OCI-LY3 (cell line): ENCODE data around the gene CFD.

Experiments
- CTCF ChIP-seq: fragments of 200-600, 300-600 bp; sonication (generic); IDR thresholded peaks from 2 replicates; pipeline ENCODE4 v1.5.1; 2014; ENCODE audit warnings: antibody characterized with exemption, low read length, low read depth
- EZH2phosphoT487 ChIP-seq: fragments of 200-600 bp; shearing (Covaris generic); IDR thresholded peaks from 2 replicates; pipeline ENCODE4 v1.6.1; 2018; ENCODE audit warnings: antibody characterized with exemption, mixed run types, low read depth

GRCh38 chr19:845707-846521 is 13.6 kb upstream of the CFD start:
- TF ChIP-seq CTCF (no peak), EZH2phosphoT487 (no peak)
